Activated gamma-delta T cell treated with Interleukin-2 at 50 U/mL for 16 hours (primary cell): ENCODE measurements around the gene PHF14.
"Not testable (repeated sequence)": the region's sequence is repeated elsewhere in the genome, so short reads cannot be mapped to it uniquely, and the experiment has no call there.

ENCODE experiments used
- DNase-seq: peaks from one replicate; pipeline ENCODE4 v3.0.0-alpha.2; 2020

PHF14 gene, protein sequence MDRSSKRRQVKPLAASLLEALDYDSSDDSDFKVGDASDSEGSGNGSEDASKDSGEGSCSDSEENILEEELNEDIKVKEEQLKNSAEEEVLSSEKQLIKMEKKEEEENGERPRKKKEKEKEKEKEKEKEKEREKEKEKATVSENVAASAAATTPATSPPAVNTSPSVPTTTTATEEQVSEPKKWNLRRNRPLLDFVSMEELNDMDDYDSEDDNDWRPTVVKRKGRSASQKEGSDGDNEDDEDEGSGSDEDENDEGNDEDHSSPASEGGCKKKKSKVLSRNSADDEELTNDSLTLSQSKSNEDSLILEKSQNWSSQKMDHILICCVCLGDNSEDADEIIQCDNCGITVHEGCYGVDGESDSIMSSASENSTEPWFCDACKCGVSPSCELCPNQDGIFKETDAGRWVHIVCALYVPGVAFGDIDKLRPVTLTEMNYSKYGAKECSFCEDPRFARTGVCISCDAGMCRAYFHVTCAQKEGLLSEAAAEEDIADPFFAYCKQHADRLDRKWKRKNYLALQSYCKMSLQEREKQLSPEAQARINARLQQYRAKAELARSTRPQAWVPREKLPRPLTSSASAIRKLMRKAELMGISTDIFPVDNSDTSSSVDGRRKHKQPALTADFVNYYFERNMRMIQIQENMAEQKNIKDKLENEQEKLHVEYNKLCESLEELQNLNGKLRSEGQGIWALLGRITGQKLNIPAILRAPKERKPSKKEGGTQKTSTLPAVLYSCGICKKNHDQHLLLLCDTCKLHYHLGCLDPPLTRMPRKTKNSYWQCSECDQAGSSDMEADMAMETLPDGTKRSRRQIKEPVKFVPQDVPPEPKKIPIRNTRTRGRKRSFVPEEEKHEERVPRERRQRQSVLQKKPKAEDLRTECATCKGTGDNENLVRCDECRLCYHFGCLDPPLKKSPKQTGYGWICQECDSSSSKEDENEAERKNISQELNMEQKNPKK

DNA sequence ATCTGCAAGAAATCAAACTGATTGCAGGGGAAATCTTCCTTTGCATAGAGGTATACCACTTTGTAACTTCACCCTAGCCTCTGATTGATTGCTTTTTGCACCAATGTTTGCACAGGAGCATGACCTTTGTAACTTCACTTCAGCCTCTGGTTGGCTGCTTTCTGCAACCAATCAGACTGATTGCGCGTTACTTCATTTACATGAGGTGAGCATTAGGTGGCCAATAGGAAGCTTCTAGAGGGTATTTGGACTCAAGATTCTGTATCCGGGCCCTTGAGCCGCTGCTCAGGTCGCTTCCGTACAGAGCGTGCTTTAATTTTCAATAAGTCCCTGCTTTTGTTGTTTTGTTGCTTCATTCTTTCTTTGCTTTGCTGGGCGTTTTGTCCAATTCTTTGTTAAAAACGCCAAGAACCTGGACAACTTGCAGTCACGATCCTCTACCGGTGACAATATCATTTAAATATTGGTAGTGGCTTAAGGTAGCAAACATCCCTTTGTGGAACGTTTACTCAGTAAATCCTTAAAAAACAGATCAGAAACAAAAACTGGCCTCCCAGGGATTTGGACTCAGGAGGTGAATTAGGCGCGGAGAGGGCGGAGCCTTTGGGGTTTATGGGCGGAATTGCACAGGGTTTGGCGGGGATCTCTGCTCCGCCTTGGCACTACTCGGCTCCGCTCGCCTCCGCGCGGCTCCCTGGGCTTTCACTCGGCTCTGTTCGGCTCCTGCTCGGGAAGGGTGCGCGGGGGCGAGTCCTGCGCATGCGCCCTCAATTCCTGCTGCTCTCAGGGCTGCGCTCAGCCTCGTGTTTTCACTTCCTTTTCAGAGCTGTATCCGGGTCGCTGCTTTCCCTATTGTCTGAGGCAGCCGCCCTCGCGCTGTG is at the start of gene PHF14:
Gene PHF14 (plus strand): TSS at position 812 of the 881 bp plus-strand sequence. CDS start 452 bp downstream, outside the sequence.
- DNase-seq = peak; percentile 92

DNA sequence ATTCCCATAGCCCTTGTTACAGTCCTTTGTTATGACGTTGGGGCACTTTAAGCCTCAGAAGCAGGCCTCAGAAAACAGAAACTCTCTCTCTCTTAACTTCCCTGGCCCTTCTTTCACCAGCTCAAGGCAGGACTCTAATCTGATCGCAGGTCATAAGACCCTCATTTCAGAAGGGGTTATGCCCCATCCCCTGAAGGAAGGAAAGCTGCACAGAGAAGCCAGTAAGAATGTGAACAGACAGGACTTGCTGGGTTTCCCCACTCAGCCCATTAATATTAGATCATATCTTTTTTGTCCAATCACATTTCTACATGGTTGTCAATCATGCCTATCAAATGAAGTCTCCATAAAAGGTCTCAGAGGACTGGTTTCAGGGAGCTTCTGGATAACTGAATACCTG is 49.3 kb upstream of the PHF14 start:
- DNase-seq = no peak

DNA sequence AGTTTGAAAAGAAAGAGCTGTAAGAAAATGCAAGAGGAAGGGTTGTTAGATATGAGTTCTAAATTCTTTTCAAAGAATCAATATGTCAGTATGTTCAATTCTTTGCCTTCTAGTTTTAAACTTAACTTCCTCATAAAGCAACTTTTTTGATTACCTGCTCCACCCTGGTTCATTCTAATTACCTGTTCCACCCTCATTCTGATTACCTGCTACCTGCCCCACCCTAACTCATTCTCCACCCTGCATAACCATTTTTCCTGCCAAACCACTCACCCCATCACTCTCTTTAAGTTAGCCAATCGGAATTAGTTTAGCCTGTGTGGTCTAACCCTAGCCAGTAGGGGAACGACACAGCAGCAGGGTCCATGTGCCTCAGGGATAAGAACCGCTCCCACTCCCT is 45.5 kb upstream of the PHF14 start:
- not testable (repeated sequence) for DNase-seq

DNA sequence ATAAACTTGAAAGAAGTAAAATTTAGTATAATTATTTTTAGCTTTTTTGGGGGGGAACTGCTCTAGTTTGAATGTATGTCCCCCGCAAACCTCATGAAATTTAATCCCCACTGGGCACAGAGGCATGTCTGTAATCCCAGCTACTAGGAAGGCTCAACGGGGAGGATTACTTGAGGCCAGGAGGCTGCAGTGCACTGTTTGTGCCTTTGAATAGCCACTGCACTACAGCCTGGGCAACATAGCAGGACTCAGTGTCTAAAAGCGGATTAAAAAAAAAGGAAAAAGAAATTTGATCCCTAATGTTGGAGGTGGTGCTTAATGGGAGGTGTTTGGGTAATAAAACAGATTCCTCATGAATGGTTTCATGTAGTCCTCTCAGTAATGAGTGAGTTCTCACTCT is 43.1 kb upstream of the PHF14 start:
- DNase-seq = no peak

DNA sequence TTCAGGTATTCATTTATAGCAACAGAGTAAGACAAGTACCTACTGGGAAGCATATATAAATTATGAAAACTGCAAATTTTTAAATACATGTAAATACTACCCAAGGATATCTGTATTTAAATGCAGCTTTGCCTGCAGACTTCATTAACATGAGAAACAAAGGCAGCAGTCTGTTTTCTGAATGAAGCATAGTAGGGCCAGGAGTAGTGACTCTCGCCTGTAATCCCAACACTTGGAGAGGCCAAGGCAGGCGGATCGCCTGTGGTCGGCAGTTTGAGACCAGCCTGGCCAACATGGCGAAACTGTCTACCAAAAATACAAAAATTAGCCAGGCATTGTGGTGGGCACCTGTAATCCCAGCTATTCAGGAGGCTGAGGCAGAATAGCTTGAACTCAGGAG is 42.5 kb upstream of the PHF14 start:
- no peak for DNase-seq

DNA sequence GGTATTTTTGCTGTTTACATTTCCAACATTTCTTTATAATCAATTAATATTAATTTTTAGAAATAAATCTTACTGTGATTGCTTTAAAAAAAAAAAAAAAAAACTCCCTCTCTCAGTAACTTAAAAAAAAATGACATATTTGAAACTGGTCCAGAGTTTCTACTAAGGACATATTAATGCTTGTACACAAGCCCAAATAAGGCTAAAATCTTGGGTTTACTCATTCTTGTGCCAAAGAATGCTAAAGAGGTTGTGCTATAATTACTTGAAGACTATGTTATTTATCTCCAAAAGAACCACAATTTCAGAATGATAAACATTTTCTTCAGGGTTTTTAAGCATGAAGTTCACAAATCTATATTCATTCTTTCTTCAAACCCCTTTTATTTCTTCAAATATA is 39.4 kb upstream of the PHF14 start:
- no peak for DNase-seq

DNA sequence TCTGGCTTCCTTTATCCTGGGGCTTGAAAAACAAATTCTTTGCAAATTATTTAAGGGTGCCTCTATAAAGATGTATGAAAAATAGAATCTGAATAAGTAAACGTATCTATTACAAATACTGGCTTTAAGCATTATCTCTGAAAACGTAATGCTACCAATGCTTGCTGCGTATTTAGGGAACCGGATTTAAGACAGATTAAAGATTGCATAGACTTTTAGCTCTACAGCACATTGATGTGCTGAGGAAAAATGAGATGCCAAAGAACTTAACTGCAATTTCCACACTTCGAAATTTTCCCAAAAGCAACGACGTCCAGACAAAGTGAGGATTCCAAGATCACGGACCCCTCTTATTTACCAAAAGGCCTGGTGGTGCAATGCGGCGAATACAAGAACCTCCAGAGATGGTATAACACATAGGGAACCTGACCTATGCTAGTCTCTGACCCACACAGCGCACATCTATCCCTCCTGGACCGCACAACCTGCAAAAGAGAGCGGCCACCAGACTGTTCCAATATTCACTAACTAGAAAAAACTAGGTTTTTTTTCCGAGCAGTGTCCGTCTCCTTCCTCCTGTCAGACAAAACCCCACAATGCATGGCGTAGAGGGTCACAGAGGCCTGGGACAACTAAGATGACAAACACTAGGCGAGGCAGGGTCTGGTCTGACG is 34.3 kb upstream of the PHF14 start:
- DNase-seq = peak; percentile 3

DNA sequence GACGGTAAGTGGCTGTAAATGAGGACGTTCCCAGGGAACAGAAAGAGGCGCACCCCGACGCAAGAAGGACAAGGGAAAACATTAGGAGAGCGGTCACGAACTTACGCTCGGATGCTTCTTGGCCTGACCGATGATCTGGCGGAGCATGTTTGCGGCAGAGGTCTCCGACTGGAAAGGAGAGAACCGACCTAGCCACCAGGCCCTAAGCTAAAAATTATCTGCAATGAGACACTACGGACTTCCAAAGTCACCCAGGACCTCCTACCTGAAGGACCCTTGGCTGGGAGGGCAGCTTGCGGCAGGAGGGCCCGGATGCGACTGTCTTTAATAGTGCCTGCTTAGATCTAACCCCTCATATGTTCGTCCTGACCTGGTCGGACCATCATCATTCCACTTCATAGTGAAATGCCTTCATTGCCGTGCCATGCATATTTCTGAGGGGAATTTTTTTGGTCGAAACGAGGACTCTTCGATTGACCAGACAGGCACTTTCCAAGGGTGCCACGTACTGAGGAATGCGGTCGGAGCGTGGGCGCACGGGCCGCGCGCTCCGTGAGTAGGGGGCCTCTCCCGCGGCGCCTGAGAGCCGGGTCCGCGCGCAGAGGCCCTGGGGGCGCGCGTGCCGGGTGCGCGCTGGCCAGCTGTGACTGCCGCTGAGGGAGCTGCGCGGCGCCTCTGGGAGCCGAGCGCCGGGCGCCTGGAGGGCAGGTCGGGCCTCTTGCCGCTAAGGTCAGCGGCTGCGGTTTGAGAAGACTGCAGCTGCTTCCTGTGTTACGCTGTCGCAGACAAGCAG is 33.6 kb upstream of the PHF14 start:
- peak; percentile 81 for DNase-seq

DNA sequence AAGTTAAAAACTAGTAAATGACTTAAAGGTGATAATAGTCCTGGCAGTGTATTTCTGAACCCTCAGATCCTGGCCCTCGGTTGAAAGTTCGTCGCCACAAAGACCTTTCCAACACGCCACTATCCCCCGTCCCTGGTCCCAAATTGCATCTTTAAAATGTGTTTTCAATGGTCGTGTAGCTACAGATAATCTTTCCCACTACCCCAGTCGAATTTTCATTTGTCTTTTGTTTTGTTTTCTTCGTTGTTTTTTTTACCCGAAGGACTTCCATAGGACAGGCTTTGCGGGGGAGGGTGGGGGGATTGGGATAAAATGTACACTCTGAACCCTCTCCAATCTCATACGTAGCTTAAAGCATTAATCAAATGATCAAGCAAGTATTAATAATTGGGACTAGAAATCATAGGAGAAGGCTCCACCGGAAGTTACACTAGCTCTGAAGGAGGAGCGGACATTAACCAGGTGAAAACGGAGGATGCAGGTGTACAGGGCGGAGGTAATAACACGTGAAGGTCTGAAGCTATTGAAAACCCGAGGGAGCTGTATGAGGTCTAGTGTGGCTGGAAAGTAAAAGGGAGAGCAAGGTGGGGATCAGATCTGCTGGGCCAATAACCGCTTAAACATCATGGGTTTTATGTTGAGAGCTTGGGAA is 32.8 kb upstream of the PHF14 start:
- no peak for DNase-seq

DNA sequence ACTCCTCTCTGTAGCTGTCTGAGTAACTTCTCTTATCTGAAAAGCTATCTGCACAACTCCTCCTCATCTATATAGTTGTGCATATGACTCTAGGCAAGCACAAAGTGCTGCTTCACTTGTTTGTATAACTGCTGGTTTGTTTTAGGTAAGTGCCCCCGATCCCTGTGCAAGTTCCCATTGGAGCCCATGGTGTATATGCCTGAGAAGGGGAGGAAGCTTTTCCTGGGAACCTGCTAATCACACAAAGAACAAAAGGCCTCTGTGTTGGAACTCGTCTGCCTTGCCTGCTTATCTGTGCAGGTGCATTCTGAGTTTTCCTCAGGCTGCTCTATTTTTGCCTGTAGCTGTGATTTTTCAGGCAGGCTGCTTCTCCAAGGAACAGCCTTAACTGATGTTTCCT is 23.2 kb upstream of the PHF14 start:
- DNase-seq = no peak

DNA sequence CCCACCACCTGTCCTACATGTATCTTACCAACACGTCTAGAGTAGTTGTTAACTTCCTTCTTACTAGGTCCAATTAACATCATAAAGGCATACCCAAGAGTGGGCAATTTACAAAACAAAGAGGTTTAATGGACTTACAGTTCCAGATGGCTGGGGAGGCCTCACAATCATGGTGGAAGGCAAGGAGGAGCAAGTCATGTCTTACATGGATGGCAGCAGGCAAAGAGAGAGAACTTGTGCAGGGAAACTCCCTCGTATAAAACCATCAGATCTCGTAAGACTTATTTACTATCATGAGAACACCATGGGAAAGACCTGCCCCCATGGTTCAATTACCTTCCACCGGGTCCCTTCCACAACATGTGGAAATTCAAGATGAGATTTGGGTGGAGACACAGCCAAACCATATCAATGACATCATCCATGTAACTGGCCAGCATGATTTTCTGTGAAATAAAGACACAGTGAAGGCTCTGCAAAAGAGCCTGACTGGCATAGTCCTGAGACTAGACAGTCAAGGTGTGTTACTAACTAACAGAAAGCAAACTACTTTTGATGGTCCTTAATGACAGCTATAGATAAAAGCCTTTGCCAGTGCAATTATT is 22.6 kb upstream of the PHF14 start:
- not testable (repeated sequence) for DNase-seq

DNA sequence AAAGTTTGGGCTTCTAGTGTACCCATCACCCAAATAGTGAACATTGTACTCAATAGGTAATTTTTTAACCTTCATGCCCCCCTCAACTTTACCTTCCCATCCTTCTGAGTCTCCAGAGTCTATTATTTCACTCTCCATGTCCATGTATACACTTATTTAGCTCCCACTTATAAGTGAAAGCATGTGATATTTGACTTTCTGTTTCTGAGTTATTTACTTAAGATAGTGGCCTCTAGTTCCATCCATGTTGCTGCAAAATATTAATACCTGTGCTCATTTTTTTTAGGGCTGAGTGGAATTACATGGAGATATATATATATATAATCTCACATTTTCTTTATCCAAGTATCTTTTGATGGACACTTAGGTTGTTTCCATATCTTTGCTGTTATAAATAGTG is 21.1 kb upstream of the PHF14 start:
- no peak for DNase-seq

DNA sequence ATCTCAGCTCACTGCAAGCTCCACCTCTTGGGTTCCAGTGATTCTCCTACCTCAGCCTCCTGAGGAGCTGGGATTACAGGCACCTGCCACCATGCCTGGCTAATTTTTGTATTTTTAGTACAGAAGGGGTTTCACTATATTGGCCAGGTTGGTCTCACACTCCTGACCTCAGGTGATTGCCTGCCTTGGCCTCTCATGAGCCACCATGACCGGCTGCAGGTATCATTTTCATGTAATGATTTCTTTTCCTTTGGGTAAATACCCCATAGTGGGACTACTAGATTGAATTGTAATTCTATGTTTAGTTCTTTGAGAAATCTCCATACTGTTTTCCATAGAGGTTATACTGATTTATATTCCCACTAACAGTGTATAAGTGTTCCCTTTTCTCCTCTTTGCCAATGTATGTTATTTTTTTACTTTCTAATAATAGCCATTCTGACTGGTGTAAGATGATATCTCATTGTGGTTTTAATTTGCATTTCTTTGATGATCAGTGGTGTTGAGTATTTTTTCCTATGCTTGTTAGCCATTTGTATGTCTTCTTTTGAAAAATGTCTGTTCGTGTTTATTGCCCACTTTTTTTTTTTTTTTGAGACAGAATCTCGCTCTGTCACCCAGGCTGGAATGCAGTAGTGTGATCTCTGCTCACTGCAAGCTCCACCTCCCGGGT is 20.5 kb upstream of the PHF14 start:
- not testable (repeated sequence) for DNase-seq

DNA sequence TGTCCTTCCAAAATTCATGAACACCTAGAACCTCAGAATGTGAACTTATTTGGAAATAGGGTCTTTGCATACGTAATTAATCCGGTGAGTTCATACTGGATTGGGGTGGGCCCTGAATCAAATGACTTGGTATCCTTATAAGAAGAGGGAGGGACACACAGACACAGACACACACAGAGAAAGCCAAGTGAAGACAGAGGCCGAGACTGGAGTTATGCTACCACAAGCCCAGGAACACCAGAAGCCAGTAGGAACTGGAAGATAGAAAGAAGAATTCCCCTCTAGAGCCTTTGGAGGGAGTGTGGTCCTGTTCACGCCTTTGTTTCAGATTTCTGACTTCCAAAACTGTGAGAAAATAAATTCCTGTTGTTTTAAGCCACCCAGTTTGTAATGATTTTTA is 17.1 kb upstream of the PHF14 start:
- no peak for DNase-seq

DNA sequence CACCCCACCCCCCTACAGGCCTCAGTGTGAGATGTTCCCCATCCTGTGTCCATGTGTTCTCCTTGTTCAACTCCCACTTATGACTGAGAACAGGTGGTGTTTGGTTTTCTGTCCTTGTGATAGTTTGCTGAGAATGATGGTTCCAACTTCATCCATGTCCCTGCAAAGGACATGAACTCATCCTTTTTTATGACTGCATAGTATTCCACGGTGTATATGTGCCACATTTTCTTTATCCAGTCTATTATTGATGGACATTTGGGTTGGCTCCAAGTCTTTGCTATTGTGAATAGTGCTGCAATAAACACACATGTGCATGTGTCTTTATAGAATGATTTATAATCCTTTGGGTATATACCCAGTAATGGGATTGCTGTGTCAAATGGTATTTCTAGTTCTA is 13.4 kb upstream of the PHF14 start:
- DNase-seq = not testable (repeated sequence)

DNA sequence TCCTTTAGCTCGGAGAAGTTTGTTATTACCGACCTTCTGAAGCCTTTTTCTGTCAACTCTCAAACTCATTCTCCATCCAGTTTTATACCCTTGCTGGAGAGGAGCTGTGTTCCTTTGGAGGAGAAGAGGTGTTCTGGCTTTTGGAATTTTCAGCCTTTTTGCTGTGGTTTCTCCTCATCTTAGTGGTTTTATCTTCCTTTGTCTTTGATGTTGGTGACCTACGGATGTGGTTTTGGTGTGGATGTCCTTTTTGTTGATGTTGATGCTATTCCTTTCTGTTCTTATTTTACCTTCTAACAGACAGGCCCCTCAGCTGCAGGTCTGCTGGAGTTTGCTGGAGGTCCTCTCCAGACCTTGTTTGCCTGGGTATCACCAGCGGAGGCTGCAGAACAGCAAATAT is 8.7 kb upstream of the PHF14 start:
- DNase-seq = not testable (repeated sequence)

DNA sequence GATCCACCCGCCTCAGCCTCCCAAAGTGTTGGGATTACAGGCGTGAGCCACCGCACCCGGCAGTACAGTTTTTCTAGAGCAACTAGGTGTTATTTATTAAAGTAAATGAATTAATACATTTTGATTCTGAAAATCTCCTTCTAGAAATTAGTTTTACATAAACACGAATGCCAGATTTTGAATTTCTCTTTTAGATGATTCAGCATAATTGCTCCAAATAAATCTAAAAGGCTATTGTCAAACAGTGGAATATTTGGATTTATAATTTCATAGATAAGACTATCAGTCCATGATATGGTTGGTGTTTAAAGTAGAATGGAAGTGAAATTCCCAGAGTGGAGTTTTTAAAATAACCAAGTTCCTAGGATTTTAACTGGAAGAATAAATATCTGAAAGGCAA is 1.5 kb upstream of the PHF14 start:
- no peak for DNase-seq

DNA sequence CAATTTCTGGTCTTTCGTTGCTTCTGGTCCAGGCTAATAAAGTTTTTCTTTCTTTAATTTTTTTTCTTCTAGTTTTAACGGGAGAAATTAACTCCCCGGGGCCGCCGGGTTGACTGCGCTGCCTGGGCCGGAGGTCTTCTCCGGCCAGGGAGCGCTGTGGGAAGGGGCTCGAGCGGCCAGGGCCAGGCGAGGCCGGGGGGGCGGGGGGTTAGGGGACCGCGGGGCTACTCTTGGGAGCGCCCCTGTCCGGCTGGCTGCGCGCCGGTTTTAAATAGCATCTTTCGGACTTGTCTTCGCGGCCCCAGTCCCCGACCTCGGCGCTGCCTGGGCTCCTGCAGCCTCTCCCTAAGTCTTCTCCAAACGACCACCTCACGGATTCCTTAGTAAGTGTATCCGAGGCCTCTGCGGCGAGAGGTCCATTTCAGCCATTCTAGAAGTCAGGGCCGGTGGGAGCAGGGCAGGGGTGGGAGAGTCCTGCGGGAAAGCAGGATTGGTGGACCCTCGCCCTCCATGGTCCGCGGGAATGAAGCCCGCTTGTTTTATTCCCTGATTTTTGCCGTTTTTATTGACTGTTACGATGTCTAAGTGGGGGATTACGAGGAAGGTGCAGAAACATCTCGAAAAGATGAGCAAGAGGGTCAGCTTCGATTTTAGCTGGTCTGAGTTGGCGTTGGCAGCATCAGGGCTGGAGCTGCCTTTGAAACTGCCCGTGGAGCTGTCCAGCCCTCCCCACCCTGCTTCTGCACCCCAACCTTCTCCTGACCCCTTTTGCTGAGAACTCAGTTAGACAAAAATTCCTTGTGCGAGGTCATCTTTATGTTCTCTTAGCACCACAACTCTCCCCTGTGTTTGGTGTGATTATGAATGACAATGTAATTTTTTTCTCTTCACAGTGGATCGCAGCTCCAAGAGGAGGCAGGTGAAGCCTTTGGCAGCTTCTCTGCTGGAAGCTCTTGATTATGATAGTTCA is 555 bp downstream of the PHF14 start:
- peak; percentile 5 for DNase-seq

DNA sequence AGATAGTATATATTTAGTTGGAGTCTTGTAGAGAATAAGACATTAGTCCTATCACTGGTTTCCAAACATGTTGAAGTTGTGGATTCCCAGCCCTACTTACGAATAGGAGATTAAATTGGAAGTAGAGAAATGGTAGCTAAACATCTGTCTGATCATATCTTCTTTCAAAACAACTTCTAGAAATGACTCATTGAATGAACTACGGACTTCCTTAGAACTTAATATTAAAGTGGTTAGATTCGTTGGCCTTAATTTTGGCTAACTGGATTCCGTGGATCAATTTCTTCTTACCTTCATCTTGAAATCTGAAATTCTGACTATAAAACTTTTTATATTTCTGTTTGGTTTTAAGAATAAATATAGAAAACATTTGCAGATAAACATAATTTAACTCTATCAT is 3.4 kb downstream of the PHF14 start:
- DNase-seq = no peak
